Measurements from ENCODE around the gene PRICKLE2.

Gene PRICKLE2

DNA sequence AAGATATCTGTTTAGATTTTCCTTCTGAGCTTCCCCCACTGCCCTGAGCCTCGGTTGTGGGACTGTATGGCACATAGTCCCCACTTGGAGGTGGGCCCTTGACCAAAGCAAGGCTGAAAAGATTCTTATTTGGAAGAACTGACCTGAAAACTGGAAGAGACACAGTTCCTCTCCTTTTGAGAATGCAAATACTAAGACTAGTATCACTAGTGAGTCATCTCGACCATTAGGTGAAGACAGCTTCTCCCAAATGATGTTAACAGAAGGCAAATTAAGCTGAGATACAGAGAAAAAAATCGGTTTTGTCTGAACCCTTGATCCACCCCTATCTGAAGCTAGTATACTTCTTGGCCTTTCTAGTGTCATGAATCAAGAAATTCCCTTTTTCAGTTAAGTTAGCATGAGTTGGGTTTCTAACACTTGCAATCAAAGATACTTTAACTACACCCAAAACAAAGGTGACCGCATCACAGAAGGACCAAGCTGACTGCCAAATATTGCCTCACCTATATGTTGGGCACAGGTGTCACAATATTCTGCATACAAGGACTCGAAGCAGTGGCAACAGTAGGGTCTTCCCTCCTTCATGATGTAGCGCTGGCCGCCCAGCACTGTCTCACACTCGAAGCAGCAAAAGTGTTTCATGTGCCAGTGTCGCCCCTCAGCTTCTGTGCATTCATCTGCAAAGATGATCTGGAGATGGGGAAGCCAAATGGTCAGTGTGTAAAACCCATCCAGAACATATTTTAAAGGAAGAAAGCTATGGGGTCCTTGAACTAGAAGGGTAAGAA is 72.4 kb downstream of the PRICKLE2 start:
- DNase-seq, result no peak

DNA sequence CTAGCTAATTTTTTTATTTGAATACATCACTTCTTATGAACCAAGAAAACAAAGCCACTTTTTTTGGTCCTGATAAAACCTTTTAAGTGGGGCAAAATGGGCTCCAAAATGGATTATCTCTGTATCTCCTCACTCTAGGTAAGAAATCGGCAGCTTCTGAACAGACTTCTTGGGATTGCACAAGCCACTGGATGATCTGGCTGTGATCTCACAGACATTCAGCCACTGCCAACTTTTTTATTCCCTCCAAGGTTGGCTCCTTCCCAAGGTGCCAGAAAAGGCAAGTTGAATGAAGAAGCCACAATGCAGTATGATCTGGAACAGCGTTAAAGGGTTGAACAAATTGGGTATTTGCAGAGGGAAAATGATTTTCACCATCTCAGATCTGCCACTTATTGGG is 73.2 kb downstream of the PRICKLE2 start:
- DNase-seq, result no peak

DNA sequence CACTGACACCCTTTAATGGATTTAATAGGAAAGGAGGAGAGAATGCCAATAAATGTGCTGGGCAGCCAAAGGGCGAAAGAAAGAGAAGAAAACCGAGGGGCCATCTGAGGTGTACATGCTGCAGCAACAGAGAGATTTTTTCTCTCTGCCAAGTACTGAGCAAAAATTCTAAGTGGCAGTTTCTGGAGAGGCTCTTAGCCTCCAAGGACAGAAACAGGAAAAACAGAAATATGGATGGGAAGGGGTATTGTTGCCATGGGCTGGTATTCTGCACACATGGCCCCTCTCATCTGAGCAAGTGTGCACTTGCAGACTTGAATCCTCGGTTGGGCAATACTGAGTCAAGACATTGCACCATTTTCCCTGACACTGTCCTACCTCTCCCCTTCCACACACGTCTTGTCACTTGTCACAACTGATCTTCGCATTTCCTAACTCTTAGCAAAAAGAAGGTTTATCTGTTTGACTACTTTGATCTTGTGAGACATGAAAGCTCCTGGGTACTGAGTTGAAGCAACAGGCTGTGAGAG is 73.9 kb downstream of the PRICKLE2 start:
- no peak for DNase-seq

DNA sequence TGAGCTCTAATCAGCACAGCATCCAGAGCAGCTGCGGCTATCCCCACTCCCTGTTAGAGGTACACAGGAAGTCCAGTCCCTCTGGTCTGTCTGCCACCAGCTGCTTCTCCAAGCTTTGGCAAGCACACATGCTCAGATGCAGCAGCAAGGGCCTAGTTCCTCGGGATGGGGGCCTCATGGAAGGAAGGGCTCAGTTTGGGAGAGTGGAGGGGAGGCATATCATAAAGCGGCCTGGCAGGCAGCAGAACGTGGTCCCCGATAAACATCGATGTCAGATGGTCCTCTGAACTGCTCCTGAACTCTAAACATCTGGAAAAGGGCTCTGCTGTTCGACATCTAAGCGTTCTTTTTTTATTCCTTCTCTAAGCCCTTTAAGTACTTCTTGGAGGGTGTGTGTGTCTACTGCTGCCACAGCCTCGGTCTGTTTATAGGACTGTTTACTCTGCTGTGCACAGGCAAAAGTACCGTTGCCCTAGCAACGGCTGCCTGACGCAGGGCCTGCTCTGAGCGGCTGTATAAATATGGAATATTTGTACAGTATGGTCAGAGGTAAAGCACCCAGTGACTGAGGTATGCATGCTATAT is 74.6 kb downstream of the PRICKLE2 start:
- no peak for DNase-seq

DNA sequence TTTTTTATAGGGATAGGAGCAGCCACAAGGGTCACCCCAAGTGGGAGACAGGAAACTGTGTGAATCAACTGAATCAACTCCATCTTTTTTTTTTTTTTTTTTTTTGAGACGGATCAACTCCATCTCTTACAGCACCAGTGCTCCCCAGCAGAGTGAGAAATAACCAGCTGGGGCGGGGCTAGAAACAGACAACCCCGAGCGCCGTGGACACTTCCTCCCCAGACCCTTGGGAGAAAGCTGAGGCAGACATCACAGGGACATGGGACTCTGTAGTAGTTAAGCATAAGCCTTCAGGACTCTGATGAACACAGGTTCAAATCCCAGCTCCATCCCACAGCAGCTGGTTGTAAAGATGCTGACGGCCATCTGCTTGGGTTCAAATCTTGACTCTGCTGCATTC is 75.4 kb downstream of the PRICKLE2 start:
- no peak for DNase-seq

DNA sequence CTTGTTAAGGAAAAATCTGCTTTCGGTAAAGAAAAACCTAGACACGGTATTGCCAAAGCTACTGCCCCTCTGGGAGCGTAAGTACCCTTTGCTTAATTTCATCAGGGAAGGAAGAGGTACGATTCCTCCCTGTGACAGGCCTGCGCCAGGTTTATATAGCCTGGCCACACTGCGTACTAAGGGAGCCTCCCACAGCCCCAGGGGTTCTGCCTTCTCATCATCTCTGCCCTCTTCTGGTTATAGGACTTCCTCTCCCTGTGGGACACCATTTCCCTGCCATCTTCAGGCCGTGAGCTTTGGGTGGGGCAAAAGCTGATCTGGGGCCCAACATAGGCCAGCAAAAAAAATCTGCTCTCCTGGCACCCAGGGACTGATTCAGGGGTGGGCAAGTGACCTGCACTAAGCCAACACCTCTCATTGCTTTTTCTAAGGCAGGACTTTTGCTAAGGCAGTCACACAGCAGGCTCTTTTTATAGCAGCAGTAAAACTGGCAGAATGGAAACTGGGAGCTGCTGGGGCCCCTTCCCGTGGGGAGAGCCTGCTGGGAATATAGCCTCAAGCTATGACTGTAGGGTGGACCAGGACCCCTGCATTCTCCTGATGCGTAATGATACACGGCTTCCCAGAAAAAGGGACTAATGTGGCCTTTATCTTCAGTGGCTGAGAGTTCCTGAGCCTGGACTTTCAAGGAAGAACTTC is 76.2 kb downstream of the PRICKLE2 start:
- DNase-seq, result no peak

DNA sequence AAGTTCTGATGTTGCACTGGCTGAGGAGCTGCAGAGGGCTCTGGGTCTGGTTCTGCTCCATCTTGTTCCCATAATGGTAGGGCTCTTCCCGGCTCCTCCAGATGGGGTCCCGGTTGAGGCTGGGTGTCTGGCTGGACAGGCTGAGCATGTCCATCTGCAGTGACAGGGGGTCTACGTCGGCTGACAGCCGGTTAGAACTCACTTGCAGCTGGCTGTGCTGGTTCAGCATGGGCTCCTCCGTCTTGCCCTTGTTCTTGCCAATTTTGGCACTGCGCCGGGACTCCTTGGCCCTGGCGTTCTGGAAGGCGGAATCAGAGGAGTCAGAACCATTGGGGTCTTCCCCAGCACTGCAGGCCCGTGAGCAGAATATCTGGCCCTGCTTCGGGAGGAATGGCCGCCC is 78.1 kb downstream of the PRICKLE2 start:
- DNase-seq, result no peak

DNA sequence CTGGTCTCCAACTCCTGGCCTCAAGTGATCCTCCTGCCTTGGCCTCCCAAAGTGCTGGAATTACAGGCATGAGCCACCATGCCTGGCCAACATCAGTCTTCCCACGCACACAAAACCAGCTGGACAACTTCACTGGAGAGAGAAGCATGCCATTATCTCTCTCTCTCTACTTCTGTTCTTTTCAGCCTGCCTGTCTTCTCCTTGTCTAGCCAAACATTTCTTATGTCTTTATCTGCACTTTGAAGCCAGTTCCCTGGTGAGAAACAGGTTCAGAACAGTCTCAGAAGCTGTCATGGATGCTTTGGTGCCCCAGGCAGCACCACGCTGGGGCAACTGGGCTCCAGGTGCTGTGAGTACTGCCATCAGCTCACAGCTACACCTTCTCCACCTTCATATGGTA is 79.8 kb downstream of the PRICKLE2 start:
- DNase-seq, result no peak

DNA sequence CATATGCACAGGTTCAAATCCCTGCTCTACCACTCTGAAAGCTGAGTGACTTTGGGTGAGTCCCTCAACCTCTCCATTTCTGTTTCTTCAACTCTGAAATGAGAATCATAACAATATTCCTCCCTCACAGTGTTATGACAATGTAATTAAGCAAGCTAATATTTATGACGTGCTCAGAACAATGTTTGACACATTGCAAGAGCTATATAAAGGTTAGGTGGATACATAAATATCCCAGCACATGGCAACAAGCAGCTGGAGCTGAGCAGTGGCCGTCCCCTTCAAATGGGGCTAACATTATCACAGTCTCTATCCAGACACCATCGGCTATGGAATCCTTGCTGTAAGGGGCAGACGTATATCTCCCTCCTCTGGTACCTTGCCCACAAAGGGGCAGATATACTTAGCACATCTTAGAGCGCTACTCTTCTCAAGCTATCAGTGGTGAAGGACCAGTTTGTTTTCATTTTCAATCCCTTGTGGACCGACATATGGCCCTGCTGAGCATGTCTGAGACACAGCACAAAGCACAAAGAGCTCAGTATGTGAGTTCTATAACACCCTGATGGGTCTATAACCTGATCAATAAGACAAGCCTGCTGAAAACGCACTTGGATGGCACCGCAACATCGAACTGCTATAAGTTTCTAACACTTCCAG is 80.9 kb downstream of the PRICKLE2 start:
- no peak for DNase-seq

DNA sequence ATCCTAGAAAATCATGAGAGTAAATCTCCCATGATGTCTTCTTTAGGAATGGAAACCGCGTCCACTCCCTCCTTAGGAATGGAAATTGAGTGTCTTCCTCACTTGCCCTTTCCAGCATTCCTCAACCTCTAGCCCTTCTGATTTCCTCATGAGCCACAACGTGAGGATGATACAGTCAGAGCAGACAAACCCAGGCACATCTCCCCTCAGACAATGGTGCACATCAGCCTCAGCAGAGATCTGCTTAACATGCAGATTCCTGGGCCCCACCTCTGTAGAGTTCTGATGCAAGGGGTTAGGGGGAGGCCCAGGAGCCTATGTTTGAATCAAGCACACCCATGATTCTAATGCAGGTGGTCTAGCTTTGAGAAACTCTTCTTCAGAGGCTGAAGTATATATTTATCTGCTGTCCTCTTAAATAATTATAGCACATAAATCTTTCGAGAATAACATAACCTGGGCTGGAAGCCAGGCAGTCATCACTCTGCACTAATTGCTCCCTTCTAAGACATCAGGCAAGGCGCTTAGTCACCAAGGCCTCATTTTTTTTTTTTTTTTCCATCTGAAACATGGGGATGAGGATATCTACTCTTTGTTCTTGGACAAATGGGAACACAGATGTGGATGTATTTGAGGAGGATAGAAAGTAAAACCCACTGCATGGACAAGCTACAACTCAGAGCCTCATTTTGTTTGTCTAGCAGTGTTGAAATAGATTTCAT is 81.7 kb downstream of the PRICKLE2 start:
- no peak for DNase-seq

DNA sequence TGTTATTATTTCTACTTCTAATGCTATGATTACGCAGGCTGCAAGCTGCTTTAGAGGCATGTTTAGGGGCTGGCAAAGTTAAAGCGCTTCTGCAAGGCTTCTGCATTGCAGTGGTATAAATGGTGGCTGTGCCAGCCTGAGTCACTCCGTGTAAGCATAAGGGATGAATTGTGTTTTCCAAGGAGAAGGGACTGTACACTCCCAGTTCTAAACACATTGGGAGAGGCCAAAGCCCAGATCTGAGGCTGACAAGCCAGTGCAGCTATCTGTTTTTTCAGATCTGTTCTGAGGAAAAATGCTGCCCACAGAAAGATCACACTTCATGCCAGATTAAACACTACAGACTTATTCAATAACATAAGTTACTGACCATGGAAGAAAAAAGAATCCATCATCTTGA is 83.8 kb downstream of the PRICKLE2 start:
- no peak for DNase-seq

DNA sequence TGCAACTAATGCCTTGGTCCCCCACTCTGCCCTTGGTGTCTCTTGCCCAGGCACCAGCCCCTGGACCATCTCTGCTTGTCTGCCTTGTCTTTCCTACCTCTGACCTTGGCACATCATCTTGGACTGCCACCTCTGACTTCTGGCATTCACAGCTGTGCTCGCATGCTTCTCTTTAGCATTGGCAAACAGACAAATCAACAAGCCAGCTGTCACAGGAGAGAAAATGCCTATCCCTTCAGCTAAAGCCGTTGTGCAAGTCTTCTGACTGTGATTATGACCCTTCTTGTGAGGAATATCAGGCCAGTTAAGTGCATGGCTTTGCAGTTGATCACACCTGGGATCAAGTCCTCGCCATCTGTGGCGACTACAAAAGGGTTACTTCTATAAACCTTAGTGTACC is 84.6 kb downstream of the PRICKLE2 start:
- DNase-seq, result no peak

DNA sequence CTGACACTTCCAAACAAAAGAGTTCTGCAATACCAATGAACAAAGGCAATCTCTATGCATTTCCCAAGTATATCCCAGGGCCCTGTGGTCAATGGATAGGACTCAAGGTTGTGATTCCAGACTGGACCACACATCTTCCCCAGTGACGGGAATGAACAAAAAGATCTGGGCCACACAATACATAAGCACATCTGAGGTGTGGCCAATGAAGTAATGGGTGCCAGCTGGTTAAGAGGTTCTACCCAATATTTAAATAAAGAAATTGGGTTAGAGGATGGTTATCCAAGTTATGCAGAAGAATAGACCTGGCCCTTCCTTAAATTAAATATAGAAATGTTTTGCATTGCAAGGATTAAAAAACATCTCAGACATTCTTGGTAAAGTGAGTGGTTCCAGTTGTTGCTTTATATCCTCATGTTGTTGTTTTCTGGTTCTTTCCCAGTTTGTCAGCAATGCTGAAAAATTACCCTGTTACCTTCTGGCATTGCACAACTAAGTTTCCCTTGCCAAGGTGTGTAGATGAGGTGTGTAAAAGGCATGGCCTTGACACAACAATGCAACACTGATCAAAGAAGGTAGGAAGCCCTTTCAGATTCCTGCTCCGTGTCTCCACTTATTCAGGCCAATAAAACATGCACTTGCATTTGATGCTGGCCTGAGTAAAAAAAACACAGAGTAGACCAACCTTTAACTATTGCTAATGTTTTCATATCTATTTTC is 86.5 kb downstream of the PRICKLE2 start:
- no peak for DNase-seq

DNA sequence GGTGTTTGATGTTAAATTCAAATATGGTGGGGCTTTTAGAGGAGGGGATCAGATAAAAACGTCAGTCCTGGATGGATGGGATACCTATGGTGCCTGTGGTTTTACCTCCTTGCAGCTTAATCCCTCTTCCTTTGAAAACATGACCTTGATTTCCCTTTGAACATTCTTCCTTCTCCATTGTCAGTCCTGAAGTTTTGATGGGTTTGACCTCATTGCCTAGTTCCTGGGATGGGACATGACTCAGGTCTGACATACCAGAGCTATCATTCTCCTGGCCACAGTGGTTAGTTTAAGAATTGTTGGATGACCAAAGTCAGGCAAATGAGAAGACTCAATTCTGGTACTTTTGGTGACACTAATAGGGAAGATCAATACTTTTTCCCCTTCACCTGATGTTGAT is 87.2 kb downstream of the PRICKLE2 start:
- DNase-seq, result no peak

DNA sequence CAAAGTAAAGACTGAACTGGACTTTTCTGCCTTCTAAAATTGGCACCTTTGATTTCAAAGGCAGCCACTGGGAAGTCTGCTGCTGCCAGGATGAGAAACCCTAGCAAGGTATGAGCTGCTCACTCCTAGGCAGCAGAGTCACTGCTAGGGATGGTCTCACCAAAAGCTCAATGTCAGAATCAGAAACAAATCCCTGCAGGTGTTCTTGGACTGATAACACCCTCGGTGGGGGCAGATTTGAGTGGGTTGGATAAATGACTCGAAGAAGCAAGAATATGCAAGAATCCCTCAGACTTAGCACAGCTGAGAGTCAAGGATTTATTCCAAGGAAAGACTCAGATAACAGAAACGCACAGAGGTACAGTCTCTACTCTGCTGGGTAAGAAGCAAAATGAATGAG is 90.4 kb downstream of the PRICKLE2 start:
- no peak for DNase-seq

DNA sequence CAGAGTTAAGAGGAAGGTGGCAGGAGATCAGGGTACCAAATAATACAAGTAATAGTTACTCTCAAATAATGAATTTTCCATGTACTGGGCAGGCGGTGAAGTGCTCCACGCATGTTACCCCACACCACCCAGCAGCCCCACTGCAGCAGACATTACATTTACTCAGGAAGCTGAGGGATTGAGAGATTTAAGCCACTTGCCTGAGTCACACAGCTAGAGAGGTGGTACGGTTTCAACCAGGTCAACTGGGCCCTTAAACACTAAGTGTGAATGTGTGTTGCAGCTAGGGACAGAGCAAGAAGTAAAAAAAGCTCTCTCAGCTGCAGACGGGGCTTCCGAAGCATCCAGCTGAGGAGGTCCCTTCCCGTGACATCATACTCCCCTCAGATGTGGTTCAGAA is 91.3 kb downstream of the PRICKLE2 start:
- DNase-seq, result no peak

DNA sequence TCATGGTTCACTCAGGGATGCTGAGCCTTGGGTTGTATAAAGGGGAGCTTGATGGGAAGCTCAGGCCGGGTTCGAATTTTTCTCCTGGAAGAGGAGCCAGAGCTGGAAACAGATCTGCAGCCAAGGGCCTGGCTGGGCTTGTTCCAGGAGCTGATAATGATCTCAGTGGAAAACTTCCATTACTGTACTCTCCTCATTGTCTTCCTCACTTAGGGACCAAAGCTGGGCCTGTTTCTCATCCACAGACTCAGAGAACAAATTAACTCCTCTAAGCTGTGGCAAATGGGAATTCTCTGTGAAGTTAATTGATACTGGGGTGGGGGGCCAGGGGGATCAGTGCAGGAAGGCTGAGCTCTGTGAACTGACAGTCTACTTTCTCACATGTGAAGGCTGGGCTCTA is 92.0 kb downstream of the PRICKLE2 start:
- no peak for DNase-seq

DNA sequence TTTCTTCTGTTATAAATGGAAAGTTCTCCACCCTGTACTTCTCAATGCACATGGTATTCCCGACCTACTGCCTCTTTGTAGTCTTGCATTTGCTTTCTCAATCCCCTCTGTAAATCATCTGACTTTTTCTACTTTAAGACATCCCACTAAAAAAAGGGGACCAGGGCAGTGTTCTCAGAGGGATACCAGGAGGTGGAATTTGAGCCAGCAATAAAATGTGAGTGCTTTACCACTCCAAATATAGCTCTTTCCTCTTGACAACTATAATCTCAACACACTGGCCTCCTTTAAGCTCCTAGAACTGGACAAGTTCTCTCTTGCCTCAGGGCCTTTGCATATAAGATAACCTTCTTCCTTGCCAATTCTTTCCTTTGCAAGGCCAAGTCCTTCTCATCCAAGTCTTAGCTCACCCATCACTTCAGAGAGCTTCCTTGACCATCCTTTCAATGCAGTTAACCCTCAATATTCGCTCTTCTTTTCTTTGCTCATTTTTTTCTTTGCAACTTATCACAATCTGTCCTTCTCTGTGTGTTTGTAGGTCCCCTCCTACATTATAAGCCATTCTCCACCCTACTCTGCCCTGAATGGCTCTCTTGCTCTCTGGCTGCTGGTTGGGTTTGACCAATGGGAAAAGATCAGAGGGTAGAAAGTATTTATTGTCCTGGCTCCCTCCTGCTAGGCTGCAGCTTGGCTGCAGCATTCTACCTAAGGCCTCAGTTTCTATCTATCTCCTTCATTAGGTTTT is 93.4 kb downstream of the PRICKLE2 start:
- no peak for DNase-seq

DNA sequence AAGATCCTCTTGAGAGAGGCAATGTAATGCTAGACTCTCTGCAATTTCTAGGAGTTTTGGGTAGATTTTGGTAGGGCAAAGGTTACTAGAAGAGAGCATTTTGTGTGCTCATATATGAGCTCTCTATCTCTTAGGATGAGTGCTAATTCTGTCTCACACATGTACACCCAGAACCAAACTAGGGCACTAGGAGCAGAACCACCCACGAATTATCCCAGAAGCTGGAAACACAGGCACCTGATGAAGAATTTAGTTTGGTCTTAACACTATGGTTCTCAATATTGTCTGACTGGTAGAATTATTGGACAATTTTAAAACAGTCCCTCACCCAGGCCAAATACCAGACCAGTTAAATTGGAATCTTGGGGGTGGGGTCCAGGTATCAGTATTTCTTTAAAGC is 94.8 kb downstream of the PRICKLE2 start:
- DNase-seq, result no peak

DNA sequence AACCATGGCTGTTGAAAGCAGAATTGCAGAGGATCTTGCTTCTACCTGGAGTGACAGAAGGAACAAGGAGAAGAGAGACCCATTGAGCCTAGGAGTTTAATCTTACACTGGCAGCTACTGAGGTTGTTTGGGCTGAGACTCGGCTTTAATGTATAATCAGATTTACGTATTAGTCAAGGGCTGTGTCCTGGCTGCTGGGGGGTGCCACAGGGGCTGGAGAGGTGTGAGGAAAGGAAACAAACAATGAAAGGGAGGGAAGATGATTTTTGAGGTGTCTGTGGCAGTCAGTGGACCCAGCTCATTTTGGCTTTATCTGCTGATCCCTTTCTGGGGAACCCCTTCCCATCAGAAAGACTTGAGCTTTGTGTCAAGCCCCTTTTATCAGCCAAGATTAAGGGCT is 95.7 kb downstream of the PRICKLE2 start:
- DNase-seq, result no peak

DNA sequence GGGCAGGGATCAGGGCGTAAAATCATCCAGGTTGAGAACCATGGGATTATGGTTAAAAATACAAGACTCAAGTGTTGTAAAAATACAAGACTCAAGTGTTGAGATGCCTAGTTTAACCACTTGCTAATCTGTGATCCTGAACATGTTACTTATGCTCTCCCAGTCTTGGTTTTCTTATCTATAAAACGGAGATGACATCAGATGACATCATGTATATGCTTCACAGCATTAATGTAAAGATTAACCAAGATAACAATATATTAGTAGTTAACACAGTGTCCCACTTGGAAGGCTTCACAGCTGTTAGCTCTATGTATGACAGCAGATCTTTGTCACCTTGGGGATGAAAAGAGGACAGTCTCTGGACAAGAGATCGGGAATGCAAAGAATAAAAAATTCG is 96.2 kb downstream of the PRICKLE2 start:
- no peak for DNase-seq

Data from activated CD8-positive, alpha-beta memory T cell treated with anti-CD3 and anti-CD28 coated beads, Interleukin-2, amount 50 U/mL, for 4 hours (primary cell).